ENCODE data around the gene THRB.

THRB gene

DNA sequence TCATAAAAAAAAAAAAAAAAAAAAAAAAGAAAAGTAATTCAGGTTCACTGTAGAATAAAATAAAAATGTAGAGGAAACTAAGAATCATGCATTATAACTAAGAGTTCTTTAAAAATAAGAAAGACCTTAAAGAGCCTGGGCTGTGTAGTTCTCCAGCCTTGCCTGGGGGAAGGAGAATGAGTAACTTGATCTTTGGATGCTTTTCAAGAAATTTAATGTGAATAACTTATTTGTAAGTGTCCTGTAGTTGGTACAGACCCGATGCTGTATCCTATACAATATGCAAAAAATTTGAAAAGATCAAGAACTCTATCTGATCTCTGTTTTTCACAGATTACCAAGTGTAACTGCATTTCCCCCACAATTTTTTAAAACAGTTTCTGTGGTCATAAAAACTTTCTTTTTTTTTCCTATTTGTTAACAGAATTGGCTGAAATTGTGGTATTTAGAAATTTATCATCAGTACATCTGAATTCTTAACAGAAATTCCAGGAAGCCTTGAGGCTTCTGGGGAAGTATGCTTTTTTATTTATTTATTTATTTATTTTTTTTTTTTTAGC lies 195.3 kb downstream of the THRB start:
- Histone ChIP-seq H3K18ac (ENCODE audit: low read length) (no peak overlapping the region), H4K5ac (ENCODE audit: low read length) (no peak overlapping the region), H3K79me1 (ENCODE audit: low read length) (no peaks in the 10 kb centered on the region), H3K9ac (ENCODE audit: low read length) (no peak overlapping the region), H3K4me2 (ENCODE audit: low read length) (no peak overlapping the region), H3K23ac (ENCODE audit: low read length) (no peak overlapping the region), H3K56ac (ENCODE audit: low read length) (no peak overlapping the region), H2BK120ac (ENCODE audit: low read depth, low read length) (no peak overlapping the region), H2BK15ac (replicated peaks; ENCODE audit: low read depth) (no peak overlapping the region), H3K79me2 (ENCODE audit: control insufficient read depth, insufficient read depth, low read length) (no peaks in the 10 kb centered on the region), H3K4me1 (ENCODE audit: control insufficient read depth, low read depth, low read length) (no peaks in the 10 kb centered on the region), H4K8ac (ENCODE audit: low read depth, low read length) (no peak overlapping the region), H2AK5ac (ENCODE audit: low read length) (no peak overlapping the region), H3K36me3 (ENCODE audit: control insufficient read depth, insufficient read depth, low read length) (no peaks in the 10 kb centered on the region), H3K4me3 (ENCODE audit: low read length) (no peak overlapping the region), H3K27ac (ENCODE audit: low read depth, low read length) (no peak overlapping the region), H3K4ac (ENCODE audit: low read depth, low read length) (no peak overlapping the region), H2BK5ac (ENCODE audit: low read length) (no peak overlapping the region), H3K27me3 (ENCODE audit: insufficient read depth, low read length, poor library complexity) (no peaks in the 10 kb centered on the region)
- no peak for DNase-seq
- WGBS (ENCODE audit: extremely low coverage, insufficient coverage, low lambda C conversion rate) = no CpG with 5 or more reads among the region's 1 CpG

DNA sequence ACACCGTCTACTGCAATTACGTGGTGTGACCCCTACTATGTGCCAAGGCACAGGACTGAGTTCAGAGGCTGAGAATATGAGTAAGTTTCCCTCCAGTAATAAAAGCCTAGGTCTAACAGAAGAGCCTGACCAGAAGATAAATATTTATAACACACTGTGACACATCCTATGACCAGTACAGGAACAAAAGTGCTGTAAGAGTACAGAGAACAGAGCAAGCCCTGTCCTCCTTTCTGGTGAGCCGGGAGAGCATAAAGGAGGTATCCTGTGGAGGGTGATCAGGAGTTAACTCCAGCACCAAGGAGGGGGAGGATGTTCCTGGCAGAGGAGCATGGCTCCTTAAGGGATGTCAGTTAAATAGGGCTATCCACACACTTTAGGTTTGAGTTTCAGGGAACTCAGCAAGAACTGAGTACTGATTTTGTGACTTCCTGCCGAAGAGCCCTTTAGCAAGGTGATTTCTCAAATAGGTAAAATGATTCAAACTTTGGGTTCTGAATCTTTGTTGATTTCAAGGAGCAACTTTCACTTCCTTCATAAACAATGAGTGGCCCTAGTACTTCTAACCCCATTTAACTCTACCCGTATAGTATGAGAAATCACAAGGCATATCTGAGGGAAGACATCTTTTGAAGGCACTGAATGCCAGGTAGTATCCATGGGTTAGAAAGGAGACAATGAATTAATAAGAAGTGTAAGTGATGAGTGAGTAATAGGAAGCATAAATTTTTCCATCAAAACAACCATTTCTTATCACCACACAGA lies 198.0 kb downstream of the THRB start:
- Histone ChIP-seq H3K27ac (ENCODE audit: low read depth, low read length) (no peak overlapping the region), H3K4ac (ENCODE audit: low read depth, low read length) (no peak overlapping the region), H2BK15ac (replicated peaks; ENCODE audit: low read depth) (no peak overlapping the region), H4K8ac (ENCODE audit: low read depth, low read length) (no peak overlapping the region), H3K4me1 (ENCODE audit: control insufficient read depth, low read depth, low read length) (no peaks in the 10 kb centered on the region), H2AK5ac (ENCODE audit: low read length) (no peak overlapping the region), H3K23ac (ENCODE audit: low read length) (no peak overlapping the region), H3K4me3 (ENCODE audit: low read length) (no peak overlapping the region), H3K4me2 (ENCODE audit: low read length) (no peak overlapping the region), H3K79me1 (ENCODE audit: low read length) (no peaks in the 10 kb centered on the region), H3K79me2 (ENCODE audit: control insufficient read depth, insufficient read depth, low read length) (no peaks in the 10 kb centered on the region), H3K9ac (ENCODE audit: low read length) (no peak overlapping the region), H2BK120ac (ENCODE audit: low read depth, low read length) (no peak overlapping the region), H2BK5ac (ENCODE audit: low read length) (no peak overlapping the region), H3K27me3 (ENCODE audit: insufficient read depth, low read length, poor library complexity) (no peaks in the 10 kb centered on the region), H3K56ac (ENCODE audit: low read length) (no peak overlapping the region), H3K36me3 (ENCODE audit: control insufficient read depth, insufficient read depth, low read length) (no peaks in the 10 kb centered on the region), H4K5ac (ENCODE audit: low read length) (no peak overlapping the region), H3K18ac (ENCODE audit: low read length) (no peak overlapping the region)
- DNase-seq = peak; percentile 5
- no CpG with 5 or more reads among the region's 5 CpGs for WGBS (ENCODE audit: extremely low coverage, insufficient coverage, low lambda C conversion rate)

DNA sequence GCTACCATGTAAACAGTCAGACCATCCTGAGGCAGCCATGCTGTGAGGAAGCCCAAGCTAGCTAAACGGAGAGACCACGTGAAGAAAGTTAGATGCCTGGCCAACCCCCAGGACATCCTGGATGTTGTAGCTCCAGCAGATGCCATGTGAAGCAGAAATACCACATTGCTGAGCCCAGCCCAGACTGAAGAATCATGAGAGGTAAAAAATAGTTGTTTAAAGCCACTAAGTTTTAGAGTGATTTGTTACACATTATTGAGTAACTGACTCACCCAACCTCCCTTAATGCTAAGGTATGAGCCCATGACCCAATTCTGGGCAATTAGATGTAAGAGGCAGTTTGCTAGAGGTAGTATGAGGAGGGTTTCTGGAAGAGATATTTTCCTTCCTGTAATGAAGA lies 200.5 kb downstream of the THRB start:
- WGBS (ENCODE audit: extremely low coverage, insufficient coverage, low lambda C conversion rate) = no CpG with 5 or more reads among the region's 2 CpGs
- Histone ChIP-seq H3K27ac (ENCODE audit: low read depth, low read length) (no peak overlapping the region), H2BK120ac (ENCODE audit: low read depth, low read length) (no peak overlapping the region), H2BK5ac (ENCODE audit: low read length) (no peak overlapping the region), H3K9ac (ENCODE audit: low read length) (no peak overlapping the region), H3K4me2 (ENCODE audit: low read length) (no peak overlapping the region), H3K4me1 (ENCODE audit: control insufficient read depth, low read depth, low read length) (no peaks in the 10 kb centered on the region), H3K4ac (ENCODE audit: low read depth, low read length) (no peak overlapping the region), H2BK15ac (replicated peaks; ENCODE audit: low read depth) (no peak overlapping the region), H4K5ac (ENCODE audit: low read length) (no peak overlapping the region), H3K27me3 (ENCODE audit: insufficient read depth, low read length, poor library complexity) (no peaks in the 10 kb centered on the region), H4K8ac (ENCODE audit: low read depth, low read length) (no peak overlapping the region), H3K4me3 (ENCODE audit: low read length) (no peak overlapping the region), H2AK5ac (ENCODE audit: low read length) (no peak overlapping the region), H3K79me1 (ENCODE audit: low read length) (no peaks in the 10 kb centered on the region), H3K18ac (ENCODE audit: low read length) (no peak overlapping the region), H3K79me2 (ENCODE audit: control insufficient read depth, insufficient read depth, low read length) (no peaks in the 10 kb centered on the region), H3K23ac (ENCODE audit: low read length) (no peak overlapping the region), H3K56ac (ENCODE audit: low read length) (no peak overlapping the region), H3K36me3 (ENCODE audit: control insufficient read depth, insufficient read depth, low read length) (no peaks in the 10 kb centered on the region)
- no peak for DNase-seq

DNA sequence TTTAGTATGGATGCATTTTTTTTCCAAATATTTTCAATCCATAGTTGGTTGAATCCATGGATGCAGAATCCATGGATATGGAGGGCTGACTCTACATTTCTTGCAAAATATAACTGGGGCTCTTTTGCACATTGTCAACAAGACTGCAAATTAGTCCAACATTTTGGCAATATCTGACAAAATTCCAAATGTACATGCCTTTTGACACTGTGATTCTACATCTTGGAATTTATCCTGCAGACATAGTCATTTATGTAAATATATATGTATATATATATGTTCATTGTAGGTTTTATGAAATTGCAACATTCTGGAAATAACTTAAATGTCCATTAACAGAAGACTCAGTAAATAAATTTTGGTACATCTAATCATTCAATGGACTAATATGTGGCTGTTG lies 203.0 kb downstream of the THRB start:
- Histone ChIP-seq H3K4me1 (ENCODE audit: control insufficient read depth, low read depth, low read length) (no peaks in the 10 kb centered on the region), H3K56ac (ENCODE audit: low read length) (no peak overlapping the region), H2BK120ac (ENCODE audit: low read depth, low read length) (no peak overlapping the region), H3K27me3 (ENCODE audit: insufficient read depth, low read length, poor library complexity) (no peaks in the 10 kb centered on the region), H2BK15ac (replicated peaks; ENCODE audit: low read depth) (no peak overlapping the region), H3K4me3 (ENCODE audit: low read length) (no peak overlapping the region), H2BK5ac (ENCODE audit: low read length) (no peak overlapping the region), H3K18ac (ENCODE audit: low read length) (no peak overlapping the region), H3K4me2 (ENCODE audit: low read length) (no peak overlapping the region), H2AK5ac (ENCODE audit: low read length) (no peak overlapping the region), H3K79me1 (ENCODE audit: low read length) (no peaks in the 10 kb centered on the region), H3K36me3 (ENCODE audit: control insufficient read depth, insufficient read depth, low read length) (no peaks in the 10 kb centered on the region), H4K5ac (ENCODE audit: low read length) (no peak overlapping the region), H4K8ac (ENCODE audit: low read depth, low read length) (no peak overlapping the region), H3K27ac (ENCODE audit: low read depth, low read length) (no peak overlapping the region), H3K23ac (ENCODE audit: low read length) (no peak overlapping the region), H3K9ac (ENCODE audit: low read length) (no peak overlapping the region), H3K4ac (ENCODE audit: low read depth, low read length) (no peak overlapping the region), H3K79me2 (ENCODE audit: control insufficient read depth, insufficient read depth, low read length) (no peaks in the 10 kb centered on the region)
- DNase-seq = no peak

DNA sequence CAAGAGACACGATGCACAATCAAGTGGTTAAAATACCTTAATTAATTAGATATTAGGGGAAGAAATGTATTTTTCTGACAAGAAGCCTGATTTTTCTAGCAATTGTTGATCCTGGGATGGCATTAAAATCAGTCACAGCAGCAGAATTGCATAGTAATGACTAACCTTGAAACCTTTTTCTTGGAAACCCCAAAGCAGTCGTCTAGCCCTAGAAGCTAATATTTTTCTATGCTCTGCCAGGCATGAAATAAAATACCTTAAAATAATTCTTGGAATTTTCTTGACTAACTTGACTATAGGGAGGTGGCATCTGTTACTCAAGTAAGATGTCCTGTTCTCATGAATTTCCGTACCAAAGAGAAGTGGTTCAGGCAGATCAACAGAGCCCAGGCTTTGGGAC lies 204.1 kb downstream of the THRB start:
- no peaks in the 10 kb centered on the region for H3K79me1 ChIP-seq (ENCODE audit: low read length)
- H3K4ac ChIP-seq (ENCODE audit: low read depth, low read length) = no peak overlapping the region
- no peak overlapping the region for H3K56ac ChIP-seq (ENCODE audit: low read length)
- H3K27ac ChIP-seq (ENCODE audit: low read depth, low read length) = no peak overlapping the region
- DNase-seq = no peak
- H2AK5ac ChIP-seq (ENCODE audit: low read length) = no peak overlapping the region
- H3K18ac ChIP-seq (ENCODE audit: low read length) = no peak overlapping the region
- H3K4me2 ChIP-seq (ENCODE audit: low read length) = no peak overlapping the region
- no peak overlapping the region for H3K9ac ChIP-seq (ENCODE audit: low read length)
- no peaks in the 10 kb centered on the region for H3K36me3 ChIP-seq (ENCODE audit: control insufficient read depth, insufficient read depth, low read length)
- no peaks in the 10 kb centered on the region for H3K4me1 ChIP-seq (ENCODE audit: control insufficient read depth, low read depth, low read length)
- no peak overlapping the region for H2BK5ac ChIP-seq (ENCODE audit: low read length)
- H3K4me3 ChIP-seq (ENCODE audit: low read length) = no peak overlapping the region
- no peaks in the 10 kb centered on the region for H3K27me3 ChIP-seq (ENCODE audit: insufficient read depth, low read length, poor library complexity)
- H2BK120ac ChIP-seq (ENCODE audit: low read depth, low read length) = no peak overlapping the region
- H3K23ac ChIP-seq (ENCODE audit: low read length) = no peak overlapping the region
- no peak overlapping the region for H4K8ac ChIP-seq (ENCODE audit: low read depth, low read length)
- H3K79me2 ChIP-seq (ENCODE audit: control insufficient read depth, insufficient read depth, low read length) = no peaks in the 10 kb centered on the region
- no peak overlapping the region for H2BK15ac ChIP-seq (replicated peaks; ENCODE audit: low read depth)
- H4K5ac ChIP-seq (ENCODE audit: low read length) = no peak overlapping the region
- no CpG with 5 or more reads among the region's 3 CpGs for whole genome bisulfite sequencing (ENCODE audit: extremely low coverage, insufficient coverage, low lambda C conversion rate)
